Karpas-422 (cell line): ENCODE results near the gene ZNF536. TPM values are rescaled to one million over a fixed set of nuclear protein-coding genes. Genes with fewer than 3 reads are reported as not detected.

Experiments used
- DNase-seq: peaks from one replicate; pipeline ENCODE4 v3.0.0-alpha.2; 2015
- H2AFZ ChIP-seq: fragments of 200-600 bp; sonication (generic); 2 replicates; pipeline ENCODE4 v1.6.1; 2014; ENCODE audit warnings: antibody characterized with exemption, low read length, mixed read lengths
- H3K27ac ChIP-seq: fragments of 200-600 bp; sonication (generic); 2 replicates; pipeline ENCODE4 v1.5.1; 2014; ENCODE audit warnings: mild to moderate bottlenecking, low read length, moderate library complexity
- H3K27me3 ChIP-seq: fragments of 200-600 bp; sonication (generic); 2 replicates; pipeline ENCODE4 v1.6.1; 2014; ENCODE audit warnings: low read length, mixed read lengths
- H3K36me3 ChIP-seq: fragments of 200-600 bp; sonication (generic); 2 replicates; pipeline ENCODE4 v1.6.1; 2014; ENCODE audit warnings: low read length, mixed read lengths; ENCODE audit not compliant: insufficient read depth
- H3K4me1 ChIP-seq: fragments of 200-600 bp; sonication (generic); 2 replicates; pipeline ENCODE4 v1.6.1; 2014; ENCODE audit warnings: mild to moderate bottlenecking, low read length, mixed read lengths
- H3K4me2 ChIP-seq: fragments of 200-600 bp; sonication (generic); 2 replicates; pipeline ENCODE4 v1.6.1; 2014; ENCODE audit warnings: low read length, low read depth, mild to moderate bottlenecking; ENCODE audit not compliant: poor library complexity, severe bottlenecking
- H3K4me3 ChIP-seq: fragments of 200-600 bp; sonication (generic); 2 replicates; pipeline ENCODE4 v1.5.1; 2014; ENCODE audit warnings: mild to moderate bottlenecking, antibody characterized with exemption, low read length, mixed read lengths
- H3K79me2 ChIP-seq: fragments of 200-600 bp; sonication (generic); 2 replicates; pipeline ENCODE4 v1.6.1; 2014; ENCODE audit warnings: mild to moderate bottlenecking, low read length, mixed read lengths
- H3K9ac ChIP-seq: fragments of 200-600 bp; sonication (generic); 2 replicates; pipeline ENCODE4 v1.6.0; 2014; ENCODE audit warnings: low read length
- H3K9me2 ChIP-seq: fragments of 200-600 bp; sonication (generic), shearing (Covaris generic); replicated peaks from 2 replicates; pipeline ENCODE4 v1.6.0; 2014; ENCODE audit warnings: mild to moderate bottlenecking, low read length, moderate library complexity; ENCODE audit not compliant: insufficient read depth
- H3K9me3 ChIP-seq: fragments of 300-700, 200-600 bp; sonication (generic); 2 replicates; pipeline ENCODE4 v1.6.1; 2014; ENCODE audit warnings: low read length, mixed read lengths
- H4K20me1 ChIP-seq: fragments of 200-600 bp; sonication (generic); 2 replicates; pipeline ENCODE4 v1.6.1; 2014; ENCODE audit warnings: mild to moderate bottlenecking, antibody characterized with exemption, low read length, low read depth; ENCODE audit not compliant: insufficient read depth
- total RNA-seq: library from RNA; depleted of rRNA; stranded (reverse); fragments of >200 nt; shearing (Covaris generic); gene quantifications from 2 replicates; pipeline ENCODE4 v1.2.3, GENCODE V29; 2014; ENCODE audit warnings: low replicate concordance

Gene ZNF536
- total RNA-seq, 1 experiment from 2014 or later, result 7.0 TPM

DNA sequence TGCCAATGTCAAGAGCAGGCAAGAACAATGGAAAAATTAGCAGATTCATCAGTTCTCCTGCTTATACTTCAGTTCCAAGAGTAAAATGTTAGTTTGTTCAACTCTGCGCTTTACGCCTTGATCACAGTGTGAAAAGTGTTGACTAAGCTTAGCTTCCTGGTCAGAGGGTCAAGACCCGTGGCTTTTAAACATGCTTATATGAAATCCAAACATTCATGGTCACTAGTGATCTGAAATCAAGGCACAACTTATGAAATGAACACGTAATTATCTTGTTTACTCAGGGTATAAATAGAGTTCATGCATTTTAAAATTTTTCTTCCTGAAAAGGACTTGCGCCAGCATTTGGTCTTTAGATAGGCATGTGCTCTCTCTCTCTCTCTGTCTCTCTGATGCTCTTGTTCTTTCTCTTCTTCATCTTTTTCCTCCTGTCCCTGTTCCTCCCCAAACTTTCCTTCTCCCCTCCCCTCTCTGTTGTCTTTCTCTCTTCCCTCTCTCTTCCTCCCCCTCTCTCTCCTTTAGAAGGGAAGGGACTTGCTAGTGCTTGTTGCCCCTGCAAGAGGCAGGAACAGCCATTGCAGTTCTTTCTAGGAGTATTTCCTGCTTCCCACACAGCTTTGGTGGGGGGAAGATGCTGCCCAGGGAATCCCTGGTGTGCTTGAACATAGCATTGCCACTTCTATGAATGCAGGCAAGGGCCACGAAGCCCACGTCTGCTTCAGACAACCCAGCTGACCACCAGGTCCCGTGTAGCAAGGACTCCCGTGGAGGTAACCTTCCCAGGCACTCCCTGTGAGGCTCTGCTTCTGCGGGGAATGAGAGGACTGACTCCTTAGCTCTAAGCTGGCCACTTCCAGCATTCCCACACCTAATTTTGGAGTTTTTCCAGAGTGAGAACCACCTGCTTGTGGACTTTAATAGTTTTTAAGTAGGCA is 7.1 kb upstream of the ZNF536 start:
- no peaks in the 10 kb centered on the region; the same call in 1 of the 2 replicates for H3K27me3 ChIP-seq
- no peak overlapping the region for H2AFZ ChIP-seq
- peaks cover 17% of the 10 kb centered on the region for H3K4me1 ChIP-seq
- no peak overlapping the region for H3K9ac ChIP-seq
- H3K4me3 ChIP-seq, result no peak overlapping the region
- H3K9me3 ChIP-seq, result no peaks in the 10 kb centered on the region
- no peaks in the 10 kb centered on the region for H4K20me1 ChIP-seq
- H3K4me2 ChIP-seq, result no peak overlapping the region
- no peak for DNase-seq
- no peak overlapping the region for H3K27ac ChIP-seq
- H3K79me2 ChIP-seq, result no peaks in the 10 kb centered on the region
- H3K36me3 ChIP-seq, result no peaks in the 10 kb centered on the region
- no peaks in the 10 kb centered on the region for H3K9me2 ChIP-seq

DNA sequence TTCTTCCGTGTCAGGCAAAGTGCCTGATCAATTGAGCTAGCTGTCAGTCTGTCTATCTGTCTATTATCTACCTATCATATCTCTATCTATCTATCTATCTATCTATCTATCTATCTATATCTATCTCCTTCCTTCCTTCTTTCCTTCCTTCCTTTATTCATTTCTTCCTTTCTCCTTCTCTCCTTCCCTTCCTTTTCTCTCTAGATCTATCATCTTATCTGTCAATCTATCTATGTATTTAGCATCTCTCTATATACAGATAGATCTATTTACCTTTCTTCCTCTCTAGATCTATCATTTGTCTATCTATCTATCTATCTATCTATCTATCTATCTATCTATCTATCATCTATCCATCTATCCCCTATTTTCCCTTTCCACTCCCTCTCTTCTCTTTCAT is 5.9 kb upstream of the ZNF536 start:
- no peaks in the 10 kb centered on the region; the same call in 1 of the 2 replicates for H3K27me3 ChIP-seq
- DNase-seq, result no peak
- H3K79me2 ChIP-seq, result no peaks in the 10 kb centered on the region

DNA sequence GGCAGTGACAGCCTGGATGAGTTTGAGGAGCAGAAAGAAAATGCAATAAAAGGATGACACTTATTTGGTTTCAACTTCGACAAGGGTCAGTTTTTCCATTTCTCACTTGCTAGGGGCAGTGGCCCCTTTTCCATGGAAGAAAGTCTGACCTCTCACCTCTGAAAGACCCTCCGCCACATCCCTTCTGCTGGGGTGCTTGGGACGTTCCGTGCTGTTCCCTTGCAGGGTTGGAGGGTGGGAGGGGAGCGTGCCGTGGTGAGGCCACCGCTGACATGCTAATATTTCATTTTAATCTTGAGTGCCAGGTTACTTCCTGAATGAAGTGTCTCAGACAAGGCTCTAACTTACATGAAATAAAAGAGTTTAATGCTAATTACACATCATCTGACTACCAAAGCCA is 5.2 kb upstream of the ZNF536 start:
- peaks cover 17% of the 10 kb centered on the region for H3K4me1 ChIP-seq
- no peaks in the 10 kb centered on the region for H3K9me3 ChIP-seq
- H4K20me1 ChIP-seq, result no peaks in the 10 kb centered on the region
- no peaks in the 10 kb centered on the region for H3K9me2 ChIP-seq
- no peaks in the 10 kb centered on the region; the same call in 1 of the 2 replicates for H3K27me3 ChIP-seq
- H3K27ac ChIP-seq, result no peak overlapping the region
- H3K36me3 ChIP-seq, result no peaks in the 10 kb centered on the region
- no peak overlapping the region for H3K9ac ChIP-seq
- H2AFZ ChIP-seq, result no peak overlapping the region
- peak overlapping the region; percentile 20 for H3K4me2 ChIP-seq
- no peak overlapping the region for H3K4me3 ChIP-seq
- no peaks in the 10 kb centered on the region for H3K79me2 ChIP-seq
- no peak for DNase-seq

More for the DNA sequence above, 5.9 kb upstream of the ZNF536 start:
- Histone ChIP-seq H3K9ac (no peak overlapping the region), H3K36me3 (no peaks in the 10 kb centered on the region), H3K4me2 (no peak overlapping the region), H3K27ac (no peak overlapping the region), H2AFZ (no peak overlapping the region), H3K4me1 (peaks cover 17% of the 10 kb centered on the region), H3K4me3 (no peak overlapping the region), H4K20me1 (no peaks in the 10 kb centered on the region), H3K9me2 (no peaks in the 10 kb centered on the region), H3K9me3 (no peaks in the 10 kb centered on the region)

DNA sequence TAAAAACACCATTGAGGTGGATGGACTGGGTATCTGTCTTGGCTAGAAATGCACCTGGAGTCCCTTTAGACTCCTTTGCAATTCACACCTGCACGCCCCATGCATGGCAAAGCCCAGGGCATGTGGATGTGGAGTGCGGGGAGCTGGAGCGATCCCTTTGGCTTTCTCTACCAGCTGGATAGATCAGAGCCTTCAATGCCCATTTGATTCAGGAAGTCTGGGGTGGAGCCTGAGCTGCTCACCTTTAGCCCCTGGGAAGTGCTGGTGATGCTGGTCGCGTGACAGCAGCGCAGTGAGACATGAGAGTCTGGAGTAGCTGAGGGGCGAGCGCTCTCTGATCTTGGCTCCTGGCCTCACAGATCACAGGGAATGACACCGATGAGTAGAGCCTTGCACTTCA is 4.8 kb upstream of the ZNF536 start:
- no peak overlapping the region for H3K9ac ChIP-seq
- H4K20me1 ChIP-seq, result no peaks in the 10 kb centered on the region
- H2AFZ ChIP-seq, result no peak overlapping the region
- no peaks in the 10 kb centered on the region for H3K9me3 ChIP-seq
- no peaks in the 10 kb centered on the region for H3K9me2 ChIP-seq
- H3K4me2 ChIP-seq, result no peak overlapping the region
- DNase-seq, result no peak
- H3K4me1 ChIP-seq, result peaks cover 17% of the 10 kb centered on the region
- no peaks in the 10 kb centered on the region; the same call in 1 of the 2 replicates for H3K27me3 ChIP-seq
- H3K79me2 ChIP-seq, result no peaks in the 10 kb centered on the region
- no peak overlapping the region for H3K27ac ChIP-seq
- H3K4me3 ChIP-seq, result no peak overlapping the region
- no peaks in the 10 kb centered on the region for H3K36me3 ChIP-seq

GRCh38 chr19:30369833-30370232 is 2.4 kb upstream of the ZNF536 start:
- H3K36me3 ChIP-seq, result no peaks in the 10 kb centered on the region
- no peak overlapping the region for H3K9ac ChIP-seq

DNA sequence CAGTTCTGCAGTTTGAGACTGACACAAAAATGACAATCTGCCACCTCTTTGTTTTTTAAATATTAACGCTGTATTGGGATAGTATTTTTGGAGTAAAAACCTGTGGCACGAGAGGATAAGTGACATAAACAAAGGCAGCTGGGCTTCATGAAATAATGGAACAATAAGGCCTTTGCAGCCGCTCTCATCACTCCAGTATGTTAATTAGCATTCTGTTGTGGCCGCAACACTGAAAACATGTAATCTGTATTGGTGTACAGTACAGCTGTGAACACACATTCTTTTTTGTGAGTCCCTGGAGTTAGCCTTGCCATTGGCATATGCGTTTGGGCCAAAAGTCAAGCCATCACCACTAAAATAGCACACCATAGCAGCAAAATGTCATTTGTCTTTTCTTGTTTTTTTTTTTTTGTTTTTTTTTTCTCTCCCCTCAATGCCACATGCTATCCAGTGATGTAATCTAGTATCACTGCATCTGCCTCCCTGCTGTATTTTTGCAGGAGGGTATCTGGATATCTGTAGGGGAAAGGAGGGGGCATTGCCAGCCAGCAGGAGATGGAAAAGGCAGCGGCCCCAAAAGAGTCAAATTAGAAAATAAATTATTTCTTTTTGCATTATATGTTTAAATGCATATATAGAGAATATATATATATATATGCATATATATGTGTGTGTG is 885 bp upstream of the ZNF536 start:
- Histone ChIP-seq H3K4me3 (no peak overlapping the region), H3K4me2 (no peak overlapping the region), H3K9me3 (no peaks in the 10 kb centered on the region), H3K36me3 (no peaks in the 10 kb centered on the region), H3K27me3 (no peaks in the 10 kb centered on the region; the same call in 1 of the 2 replicates), H3K27ac (no peak overlapping the region), H4K20me1 (no peaks in the 10 kb centered on the region), H3K9ac (no peak overlapping the region), H2AFZ (no peak overlapping the region), H3K9me2 (no peaks in the 10 kb centered on the region), H3K4me1 (peaks cover 17% of the 10 kb centered on the region), H3K79me2 (no peaks in the 10 kb centered on the region)
- DNase-seq, result no peak

More at GRCh38 chr19:30369833-30370232, 2.4 kb upstream of the ZNF536 start:
- no peak for DNase-seq
- Histone ChIP-seq H2AFZ (no peak overlapping the region), H3K9me3 (no peaks in the 10 kb centered on the region), H3K79me2 (no peaks in the 10 kb centered on the region), H3K9me2 (no peaks in the 10 kb centered on the region), H3K27me3 (no peaks in the 10 kb centered on the region; the same call in 1 of the 2 replicates), H3K4me1 (peaks cover 17% of the 10 kb centered on the region), H3K4me3 (no peak overlapping the region), H3K4me2 (no peak overlapping the region), H3K27ac (no peak overlapping the region), H4K20me1 (no peaks in the 10 kb centered on the region)

DNA sequence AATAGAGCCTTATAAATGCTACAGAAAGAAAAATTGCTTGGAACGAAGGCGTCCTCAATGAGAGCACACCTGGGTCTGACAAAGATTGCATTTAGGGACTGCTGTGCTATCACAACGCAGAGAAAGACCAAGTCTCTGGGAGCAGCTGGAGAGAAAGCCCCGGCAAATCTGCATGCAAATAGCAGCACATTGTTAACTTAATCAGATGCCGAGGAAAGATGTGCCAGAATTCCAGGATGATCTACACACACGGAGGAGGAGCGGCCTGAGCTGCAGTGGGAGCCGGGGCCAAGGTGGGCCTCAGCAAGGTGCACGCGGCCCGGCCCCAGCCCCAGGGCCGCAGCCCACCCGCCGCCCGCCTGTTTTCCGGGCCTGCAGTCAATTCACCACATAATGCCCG is 1.4 kb downstream of the ZNF536 start:
- H3K79me2 ChIP-seq, result no peaks in the 10 kb centered on the region
- H3K4me2 ChIP-seq, result no peak overlapping the region
- H3K9me2 ChIP-seq, result no peaks in the 10 kb centered on the region
- no peaks in the 10 kb centered on the region for H3K27me3 ChIP-seq
- H3K4me1 ChIP-seq, result no peaks in the 10 kb centered on the region
- no peaks in the 10 kb centered on the region for H3K36me3 ChIP-seq
- H4K20me1 ChIP-seq, result no peaks in the 10 kb centered on the region
- H3K27ac ChIP-seq, result no peak overlapping the region
- no peak overlapping the region for H3K4me3 ChIP-seq
- H2AFZ ChIP-seq, result no peak overlapping the region
- H3K9me3 ChIP-seq, result no peaks in the 10 kb centered on the region
- no peak for DNase-seq
- H3K9ac ChIP-seq, result no peak overlapping the region

GRCh38 chr19:30374539-30374864 is 2.3 kb downstream of the ZNF536 start:
- H3K79me2 ChIP-seq, result no peaks in the 10 kb centered on the region
- H3K9ac ChIP-seq, result no peak overlapping the region
- H3K9me2 ChIP-seq, result no peaks in the 10 kb centered on the region
- H3K4me2 ChIP-seq, result no peak overlapping the region
- no peaks in the 10 kb centered on the region for H3K36me3 ChIP-seq
- H3K9me3 ChIP-seq, result no peaks in the 10 kb centered on the region
- no peak overlapping the region for H3K27ac ChIP-seq
- no peaks in the 10 kb centered on the region for H3K4me1 ChIP-seq
- DNase-seq, result no peak
- no peaks in the 10 kb centered on the region for H4K20me1 ChIP-seq
- no peak overlapping the region for H2AFZ ChIP-seq
- no peak overlapping the region for H3K4me3 ChIP-seq
- H3K27me3 ChIP-seq, result no peaks in the 10 kb centered on the region
